T-helper 9 cell (primary cell): Measurements from ENCODE around the gene UQCRFS1.
"Not testable (repeated sequence)": the region's sequence is repeated elsewhere in the genome, so short reads cannot be mapped to it uniquely, and the experiment has no call there.

Source experiments
- DNase-seq: peaks from one replicate; pipeline ENCODE4 v3.0.0-alpha.2; 2020

The UQCRFS1 gene

GRCh38 chr19:29212356-29212647 is 649 bp downstream of the UQCRFS1 start:
- no peak for DNase-seq

DNA sequence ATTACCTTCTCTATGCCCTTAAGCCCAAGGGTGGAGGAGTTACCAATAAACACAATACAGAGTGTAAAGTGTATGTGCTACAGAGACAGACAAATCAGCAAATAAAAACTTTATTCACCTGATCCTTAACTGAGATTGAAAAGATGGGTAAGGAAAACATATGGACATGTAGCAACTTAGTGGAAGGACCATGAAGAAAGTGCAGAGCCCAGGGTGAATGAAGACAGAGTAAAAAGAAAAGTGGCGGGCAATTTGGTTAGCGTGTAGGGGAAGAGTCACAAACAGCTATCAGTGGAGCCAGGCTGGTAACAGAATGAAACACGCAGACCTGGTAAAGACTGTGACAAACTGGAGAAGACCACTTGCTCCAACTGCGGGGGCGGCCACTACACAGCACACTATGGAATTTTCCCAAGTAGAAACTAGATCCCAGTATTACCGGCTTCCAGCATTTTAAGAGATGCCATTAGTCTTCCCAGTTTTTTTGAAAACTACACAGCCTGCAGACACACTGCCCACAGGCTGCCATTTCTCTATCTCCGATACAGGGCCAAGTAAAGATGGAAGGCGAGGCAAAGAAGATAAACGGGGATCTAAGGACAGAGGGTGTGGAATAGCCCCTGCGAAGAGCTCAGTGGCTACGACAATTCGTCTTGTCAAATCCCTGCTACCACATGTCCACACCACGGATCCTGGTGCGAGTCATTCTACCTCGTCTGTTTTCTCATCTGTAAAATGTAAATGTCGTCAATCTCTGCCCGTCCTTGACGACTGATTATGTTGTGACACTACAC is 1.2 kb downstream of the UQCRFS1 start:
- no peak for DNase-seq

GRCh38 chr19:29211041-29211440 is 1.9 kb downstream of the UQCRFS1 start:
- not testable (repeated sequence) for DNase-seq

DNA sequence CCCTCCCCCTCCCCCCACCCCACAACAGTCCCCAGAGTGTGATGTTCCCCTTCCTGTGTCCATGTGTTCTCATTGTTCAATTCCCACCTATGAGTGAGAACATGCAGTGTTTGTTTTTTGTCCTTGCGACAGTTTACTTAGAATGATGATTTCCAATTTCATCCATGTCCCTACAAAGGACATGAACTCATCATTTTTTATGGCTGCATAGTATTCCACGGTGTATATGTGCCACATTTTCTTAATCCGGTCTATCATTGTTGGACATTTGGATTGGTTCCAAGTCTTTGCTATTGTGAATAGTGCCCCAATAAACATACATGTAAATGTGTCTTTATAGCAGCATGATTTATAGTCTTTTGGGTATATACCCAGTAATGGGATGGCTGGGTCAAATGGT is 2.4 kb downstream of the UQCRFS1 start:
- not testable (repeated sequence) for DNase-seq

- not testable (repeated sequence) for DNase-seq
Measured at GRCh38 chr19:29207403-29208187, 5.4 kb downstream of the UQCRFS1 start.

GRCh38 chr19:29206453-29206852 is 6.5 kb downstream of the UQCRFS1 start:
- no peak for DNase-seq

GRCh38 chr19:29202281-29202680 is 10.7 kb downstream of the UQCRFS1 start:
- no peak for DNase-seq

- no peak for DNase-seq
Measured at GRCh38 chr19:29201855-29202254, 11.1 kb downstream of the UQCRFS1 start.

GRCh38 chr19:29194658-29195057 is 18.3 kb downstream of the UQCRFS1 start:
- DNase-seq: no peak

- no peak for DNase-seq
Measured at GRCh38 chr19:29193155-29193554, 19.8 kb downstream of the UQCRFS1 start.

- DNase-seq: no peak
Measured at GRCh38 chr19:29191005-29191404, 21.9 kb downstream of the UQCRFS1 start.

- no peak for DNase-seq
Measured at GRCh38 chr19:29189033-29189360, 24.0 kb downstream of the UQCRFS1 start.

DNA sequence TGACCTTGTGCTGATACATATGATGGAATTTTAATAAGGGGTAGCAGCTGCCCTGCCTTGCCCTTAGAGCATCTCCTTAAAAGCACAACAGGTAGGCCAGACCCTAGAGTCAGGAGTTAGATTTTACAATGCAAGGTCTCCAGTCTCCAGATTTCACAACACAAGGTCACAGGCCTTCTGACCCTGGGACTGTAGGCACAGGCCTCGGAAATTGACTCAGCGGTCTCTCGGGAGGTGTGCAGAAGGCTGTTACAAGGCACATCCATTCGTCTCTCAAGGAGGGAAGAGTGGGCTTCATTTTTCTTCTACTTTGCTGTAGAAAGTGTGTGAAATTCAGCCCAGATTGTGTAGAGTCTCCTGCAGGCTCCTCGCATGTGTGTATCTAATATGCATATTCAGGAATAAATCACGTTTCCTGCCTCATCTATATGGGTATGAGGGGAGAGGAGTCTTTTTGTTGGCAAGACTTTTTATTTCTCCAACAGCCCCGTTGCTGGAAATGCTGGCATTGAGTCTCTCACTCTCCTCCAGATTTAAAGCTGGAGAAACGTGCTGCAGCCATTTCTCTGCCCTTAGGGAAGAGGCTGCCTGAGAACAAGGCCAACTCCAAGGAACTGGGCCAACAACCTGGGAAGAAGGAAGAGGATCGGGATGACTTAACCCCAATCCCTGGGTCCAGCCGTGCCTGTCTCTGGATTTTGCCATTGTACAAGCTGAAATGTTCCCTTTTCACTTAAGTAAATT is 24.5 kb downstream of the UQCRFS1 start:
- DNase-seq: no peak

DNA sequence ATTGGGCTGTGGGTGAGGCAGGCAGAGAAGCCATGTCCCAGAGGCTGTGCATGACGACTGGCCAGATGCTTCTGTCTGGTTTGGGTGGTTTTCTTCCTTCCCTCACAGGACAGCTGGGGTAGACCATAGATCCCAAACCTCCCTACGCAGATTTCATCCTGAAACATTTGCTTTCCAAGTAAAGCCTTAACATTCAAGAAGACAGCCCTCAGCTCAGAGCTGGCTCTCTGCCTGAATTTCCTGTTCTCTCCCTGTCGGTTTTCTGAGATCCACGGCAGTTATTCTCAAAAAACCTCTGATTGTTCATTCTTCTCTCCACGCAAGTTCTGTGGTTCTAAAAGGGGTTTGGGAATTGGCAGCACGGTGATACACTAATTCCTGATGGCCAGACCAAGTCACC is 25.3 kb downstream of the UQCRFS1 start:
- DNase-seq: no peak

DNA sequence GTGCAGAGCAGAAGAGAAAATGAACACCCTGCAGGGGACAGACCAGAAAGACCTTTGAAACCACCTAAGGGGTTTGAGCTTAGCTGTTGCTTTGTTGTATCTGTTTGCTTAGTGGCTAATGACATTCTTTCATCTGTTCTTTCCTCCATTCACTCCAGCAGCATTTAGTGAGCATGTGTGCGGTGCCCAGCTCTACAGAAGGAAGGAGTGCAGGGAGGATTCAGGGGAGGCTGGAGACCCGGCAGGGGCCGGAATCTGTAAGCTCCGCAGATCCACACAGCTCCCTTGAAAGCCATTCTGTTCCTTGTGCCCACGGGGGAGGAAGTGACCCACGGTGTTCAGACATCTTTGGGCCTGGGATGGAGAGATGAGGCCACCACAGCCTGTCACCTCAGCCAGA is 27.5 kb downstream of the UQCRFS1 start:
- no peak for DNase-seq

DNA sequence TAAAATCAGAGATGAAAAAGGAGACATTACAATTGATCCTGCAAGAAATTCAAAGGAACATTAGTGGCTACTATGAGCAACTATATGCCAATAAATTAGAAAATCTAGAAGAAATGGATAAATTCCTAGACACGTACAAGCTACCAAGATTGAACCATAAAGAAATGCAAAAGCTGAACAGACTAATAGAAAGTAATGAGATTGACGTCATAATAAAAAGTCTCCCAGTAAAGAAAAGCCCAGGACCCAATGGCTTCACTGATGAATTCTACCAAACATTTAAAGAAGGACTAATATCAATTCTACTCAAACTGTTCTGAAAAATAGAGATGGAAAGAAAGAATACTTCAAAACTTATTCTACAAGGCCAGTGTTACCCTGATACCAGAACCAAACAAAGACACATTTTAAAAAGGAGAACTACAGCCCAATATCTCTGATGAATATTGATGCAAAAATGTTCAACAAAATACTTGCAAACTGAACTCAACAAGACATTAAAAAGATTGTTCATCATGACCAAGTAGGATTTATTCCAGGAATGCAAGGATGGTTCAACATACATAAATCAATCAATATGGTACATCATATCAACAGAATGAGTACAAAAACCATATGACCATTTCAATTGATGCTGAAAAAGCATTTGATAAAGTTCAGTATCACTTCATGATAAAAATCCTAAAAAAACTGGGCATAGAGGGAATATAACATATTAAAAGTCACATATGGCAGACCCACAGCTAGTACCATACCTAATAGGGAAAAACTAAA is 35.8 kb downstream of the UQCRFS1 start:
- no peak for DNase-seq

- no peak for DNase-seq
Measured at GRCh38 chr19:29173896-29174295, 39.1 kb downstream of the UQCRFS1 start.

GRCh38 chr19:29172302-29172701 is 40.6 kb downstream of the UQCRFS1 start:
- DNase-seq: no peak

DNA sequence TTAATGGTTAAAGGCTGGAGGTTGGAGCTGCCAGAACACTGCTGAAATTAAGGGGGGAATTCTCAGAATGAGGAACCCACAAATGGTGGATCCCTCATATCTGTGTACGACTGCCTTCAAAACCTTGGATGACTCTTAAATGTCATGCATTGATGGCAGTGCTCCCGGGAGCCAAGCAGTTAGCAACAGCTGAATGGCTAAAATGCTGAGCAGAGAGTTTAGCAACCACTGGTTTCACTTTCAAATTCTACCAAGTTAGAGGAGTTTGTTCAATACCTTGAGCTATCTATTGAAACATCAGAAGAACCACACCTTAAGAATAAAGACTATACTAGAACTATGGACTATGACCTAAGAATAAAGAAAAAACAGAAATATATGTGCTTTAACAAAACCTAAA is 41.4 kb downstream of the UQCRFS1 start:
- DNase-seq: no peak

- no peak for DNase-seq
Measured at GRCh38 chr19:29170554-29170953, 42.4 kb downstream of the UQCRFS1 start.

DNA sequence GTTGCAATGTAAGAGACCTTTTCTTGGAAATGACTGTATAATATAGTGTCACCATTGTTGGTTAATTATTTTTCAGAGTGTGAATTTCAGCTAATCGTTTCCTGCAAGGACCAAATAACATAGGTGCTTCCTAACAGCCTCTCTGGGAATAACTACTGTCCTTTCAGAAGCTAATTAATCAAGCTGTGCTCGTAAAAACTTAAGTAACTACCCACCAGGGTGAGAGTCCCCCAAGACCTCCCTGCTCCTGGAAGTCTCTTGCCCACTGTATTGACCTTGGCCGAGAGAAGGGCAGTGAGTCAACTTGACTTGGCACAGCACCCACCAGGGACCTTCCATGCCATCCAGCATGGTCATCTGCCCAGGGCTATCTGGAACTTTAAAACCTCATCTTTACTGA is 50.3 kb downstream of the UQCRFS1 start:
- no peak for DNase-seq

GRCh38 chr19:29155683-29156082 is 57.3 kb downstream of the UQCRFS1 start:
- DNase-seq: no peak
